Measurements from ENCODE around the gene KHSRP. TPM values are rescaled to one million over a fixed set of nuclear protein-coding genes. Genes with fewer than 3 reads are reported as not detected.

The KHSRP gene
- total and polyA plus RNA-seq, 2 of the 13 experiments (the other 11 are each of a cell fraction or from before 2014, with no cell fraction given) = 72.1 to 129 TPM

DNA sequence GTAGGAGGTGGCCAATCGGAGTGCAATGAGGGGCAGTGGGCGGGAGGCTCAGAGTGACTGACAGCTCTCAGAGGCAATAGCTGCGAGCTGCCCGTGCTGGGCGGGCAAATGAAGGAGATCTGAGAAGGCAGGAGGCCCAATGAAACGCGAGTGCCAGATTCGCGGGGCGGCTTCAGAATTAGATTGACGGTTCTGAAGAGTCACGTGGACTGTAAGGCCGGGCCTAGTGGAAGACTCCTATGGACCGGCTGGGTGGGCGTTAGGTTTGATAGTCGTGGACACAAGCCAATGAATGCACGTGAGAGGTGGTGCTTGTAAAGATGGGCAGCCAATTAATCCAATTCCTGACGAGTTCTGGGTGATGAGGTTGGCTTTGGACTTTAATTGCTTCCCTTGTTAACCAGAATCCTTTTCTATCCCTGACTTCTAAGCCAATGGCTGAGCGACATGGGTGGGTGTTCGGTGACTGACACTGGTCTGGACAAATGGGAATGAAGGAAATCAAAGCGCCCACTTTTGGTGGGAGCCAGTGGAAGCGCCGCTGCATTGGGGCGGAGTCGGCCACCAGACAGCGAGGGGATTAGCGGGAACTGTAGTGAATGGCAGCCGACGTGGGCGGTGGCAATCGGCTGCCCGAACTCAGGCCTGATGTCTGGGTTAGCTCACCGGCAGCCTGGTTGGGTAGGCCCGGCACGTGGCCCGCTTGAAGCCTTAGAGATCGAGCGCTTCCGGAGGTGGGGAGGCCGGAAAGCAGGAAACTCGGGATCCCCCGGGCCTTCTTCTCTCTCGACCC lies 524 bp upstream of the KHSRP start (continued):
- TF ChIP-seq, protein P1, sequence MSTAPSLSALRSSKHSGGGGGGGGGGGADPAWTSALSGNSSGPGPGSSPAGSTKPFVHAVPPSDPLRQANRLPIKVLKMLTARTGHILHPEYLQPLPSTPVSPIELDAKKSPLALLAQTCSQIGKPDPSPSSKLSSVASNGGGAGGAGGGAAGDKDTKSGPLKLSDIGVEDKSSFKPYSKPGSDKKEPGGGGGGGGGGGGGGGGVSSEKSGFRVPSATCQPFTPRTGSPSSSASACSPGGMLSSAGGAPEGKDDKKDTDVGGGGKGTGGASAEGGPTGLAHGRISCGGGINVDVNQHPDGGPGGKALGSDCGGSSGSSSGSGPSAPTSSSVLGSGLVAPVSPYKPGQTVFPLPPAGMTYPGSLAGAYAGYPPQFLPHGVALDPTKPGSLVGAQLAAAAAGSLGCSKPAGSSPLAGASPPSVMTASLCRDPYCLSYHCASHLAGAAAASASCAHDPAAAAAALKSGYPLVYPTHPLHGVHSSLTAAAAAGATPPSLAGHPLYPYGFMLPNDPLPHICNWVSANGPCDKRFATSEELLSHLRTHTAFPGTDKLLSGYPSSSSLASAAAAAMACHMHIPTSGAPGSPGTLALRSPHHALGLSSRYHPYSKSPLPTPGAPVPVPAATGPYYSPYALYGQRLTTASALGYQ (CRISPR knock-in tag; IDR thresholded peaks at IDR 0.05) = no peak
- peak; percentile 65; the same call in 1 of the 2 replicates for TF ChIP-seq ZNF253 (CRISPR knock-in tag; IDR thresholded peaks at IDR 0.05; ENCODE audit: borderline replicate concordance)
- peak; percentile 79; the same call in 1 of the 2 replicates for TF ChIP-seq NRL (CRISPR knock-in tag; IDR thresholded peaks at IDR 0.05; ENCODE audit: borderline replicate concordance)
- TF ChIP-seq RBM39 (IDR thresholded peaks at IDR 0.05; ENCODE audit: low read depth, low read length, poor library complexity, severe bottlenecking) = peak; percentile 32
- TF ChIP-seq ELF1 (CRISPR knock-in tag; IDR thresholded peaks at IDR 0.05) = peak; percentile 20; the same call in 1 of the 2 replicates
- TF ChIP-seq, protein P2, sequence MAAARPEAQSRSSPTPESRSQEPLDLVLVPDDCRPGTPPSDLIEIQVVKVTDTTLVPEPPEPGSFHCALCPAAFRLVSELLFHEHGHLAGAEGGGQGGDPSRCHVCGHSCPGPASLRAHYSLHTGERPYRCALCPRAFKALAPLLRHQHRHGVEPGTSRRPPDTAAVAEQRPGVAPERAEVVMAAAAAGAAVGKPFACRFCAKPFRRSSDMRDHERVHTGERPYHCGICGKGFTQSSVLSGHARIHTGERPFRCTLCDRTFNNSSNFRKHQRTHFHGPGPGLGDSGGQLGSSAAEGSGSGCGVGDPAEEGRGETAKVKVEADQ (CRISPR knock-in tag; IDR thresholded peaks at IDR 0.05; ENCODE audit: borderline replicate concordance) = no peak; the same call in 1 of the 2 replicates
- 0 out of 2 replicates have a peak, but pooled peaks have one; percentile 56 for TF ChIP-seq ZNF552 (CRISPR knock-in tag; IDR thresholded peaks at IDR 0.05; ENCODE audit: borderline replicate concordance)
- TF ChIP-seq YEATS4 (CRISPR knock-in tag; IDR thresholded peaks at IDR 0.05; ENCODE audit: borderline replicate concordance) = peak; percentile 25; the same call in 1 of the 2 replicates
- TF ChIP-seq, protein P3, sequence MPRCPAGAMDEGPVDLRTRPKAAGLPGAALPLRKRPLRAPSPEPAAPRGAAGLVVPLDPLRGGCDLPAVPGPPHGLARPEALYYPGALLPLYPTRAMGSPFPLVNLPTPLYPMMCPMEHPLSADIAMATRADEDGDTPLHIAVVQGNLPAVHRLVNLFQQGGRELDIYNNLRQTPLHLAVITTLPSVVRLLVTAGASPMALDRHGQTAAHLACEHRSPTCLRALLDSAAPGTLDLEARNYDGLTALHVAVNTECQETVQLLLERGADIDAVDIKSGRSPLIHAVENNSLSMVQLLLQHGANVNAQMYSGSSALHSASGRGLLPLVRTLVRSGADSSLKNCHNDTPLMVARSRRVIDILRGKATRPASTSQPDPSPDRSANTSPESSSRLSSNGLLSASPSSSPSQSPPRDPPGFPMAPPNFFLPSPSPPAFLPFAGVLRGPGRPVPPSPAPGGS (CRISPR knock-in tag; IDR thresholded peaks at IDR 0.05) = no peak
- TF ChIP-seq, protein P4, sequence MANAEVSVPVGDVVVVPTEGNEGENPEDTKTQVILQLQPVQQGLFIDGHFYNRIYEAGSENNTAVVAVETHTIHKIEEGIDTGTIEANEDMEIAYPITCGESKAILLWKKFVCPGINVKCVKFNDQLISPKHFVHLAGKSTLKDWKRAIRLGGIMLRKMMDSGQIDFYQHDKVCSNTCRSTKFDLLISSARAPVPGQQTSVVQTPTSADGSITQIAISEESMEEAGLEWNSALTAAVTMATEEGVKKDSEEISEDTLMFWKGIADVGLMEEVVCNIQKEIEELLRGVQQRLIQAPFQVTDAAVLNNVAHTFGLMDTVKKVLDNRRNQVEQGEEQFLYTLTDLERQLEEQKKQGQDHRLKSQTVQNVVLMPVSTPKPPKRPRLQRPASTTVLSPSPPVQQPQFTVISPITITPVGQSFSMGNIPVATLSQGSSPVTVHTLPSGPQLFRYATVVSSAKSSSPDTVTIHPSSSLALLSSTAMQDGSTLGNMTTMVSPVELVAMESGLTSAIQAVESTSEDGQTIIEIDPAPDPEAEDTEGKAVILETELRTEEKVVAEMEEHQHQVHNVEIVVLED (CRISPR knock-in tag; IDR thresholded peaks at IDR 0.05; ENCODE audit: borderline replicate concordance) = peak; percentile 48; the same call in 1 of the 2 replicates
- 0 out of 2 replicates have a peak, but pooled peaks have one; percentile 6 for TF ChIP-seq SALL2 (CRISPR knock-in tag; IDR thresholded peaks at IDR 0.05)
- TF ChIP-seq ARNTL (CRISPR knock-in tag; IDR thresholded peaks at IDR 0.05) = peak; percentile 97
- TF ChIP-seq, protein P5, sequence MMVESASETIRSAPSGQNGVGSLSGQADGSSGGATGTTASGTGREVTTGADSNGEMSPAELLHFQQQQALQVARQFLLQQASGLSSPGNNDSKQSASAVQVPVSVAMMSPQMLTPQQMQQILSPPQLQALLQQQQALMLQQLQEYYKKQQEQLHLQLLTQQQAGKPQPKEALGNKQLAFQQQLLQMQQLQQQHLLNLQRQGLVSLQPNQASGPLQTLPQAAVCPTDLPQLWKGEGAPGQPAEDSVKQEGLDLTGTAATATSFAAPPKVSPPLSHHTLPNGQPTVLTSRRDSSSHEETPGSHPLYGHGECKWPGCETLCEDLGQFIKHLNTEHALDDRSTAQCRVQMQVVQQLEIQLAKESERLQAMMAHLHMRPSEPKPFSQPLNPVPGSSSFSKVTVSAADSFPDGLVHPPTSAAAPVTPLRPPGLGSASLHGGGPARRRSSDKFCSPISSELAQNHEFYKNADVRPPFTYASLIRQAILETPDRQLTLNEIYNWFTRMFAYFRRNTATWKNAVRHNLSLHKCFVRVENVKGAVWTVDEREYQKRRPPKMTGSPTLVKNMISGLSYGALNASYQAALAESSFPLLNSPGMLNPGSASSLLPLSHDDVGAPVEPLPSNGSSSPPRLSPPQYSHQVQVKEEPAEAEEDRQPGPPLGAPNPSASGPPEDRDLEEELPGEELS (CRISPR knock-in tag; IDR thresholded peaks at IDR 0.05) = 0 out of 2 replicates have a peak, but pooled peaks have one; percentile 11
- TF ChIP-seq ZNF782 (CRISPR knock-in tag; IDR thresholded peaks at IDR 0.05; ENCODE audit: borderline replicate concordance) = 0 out of 2 replicates have a peak, but pooled peaks have one; percentile 70
- no peak for TF ChIP-seq FOXC1 (CRISPR knock-in tag; IDR thresholded peaks at IDR 0.05; ENCODE audit: borderline replicate concordance)
- no peak for TF ChIP-seq HDAC2 (CRISPR knock-in tag; IDR thresholded peaks at IDR 0.05)
- TF ChIP-seq RFXANK (CRISPR knock-in tag; IDR thresholded peaks at IDR 0.05) = 0 out of 2 replicates have a peak, but pooled peaks have one; percentile 40
- no peak for TF ChIP-seq PHF5A (CRISPR knock-in tag; IDR thresholded peaks at IDR 0.05; ENCODE audit: low read depth, unreplicated experiment)
